Lower lobe of right lung (tissue), 2 donors: Measurements from ENCODE around the gene MEGF11. TPM values are rescaled to one million over a fixed set of nuclear protein-coding genes. Genes with fewer than 3 reads are reported as not detected.
A peak's percentile ranks its signal among the peaks of the same experiment; 100 is the strongest.

Experiments used
- ATAC-seq, 2 donors: fragments of 200-7000 bp; cut with Tn5 transposase; one replicate each; pipeline ENCODE4 v1.9.1; 2020 to 2022; ENCODE audit warnings: mild to moderate bottlenecking in 2 of 2, moderate library complexity in 2 of 2
- DNase-seq: peaks from one replicate; pipeline ENCODE4 v3.0.0-alpha.2; 2020
- H3K27ac ChIP-seq: fragments of 200-600 bp; one replicate; pipeline ENCODE4 v1.8.0; 2022
- H3K27me3 ChIP-seq: fragments of 200-600 bp; one replicate; pipeline ENCODE4 v1.8.0; 2022; ENCODE audit warnings: low read depth
- H3K36me3 ChIP-seq: fragments of 200-600 bp; one replicate; pipeline ENCODE4 v1.8.0; 2022; ENCODE audit warnings: mild to moderate bottlenecking
- H3K4me1 ChIP-seq: fragments of 200-600 bp; one replicate; pipeline ENCODE4 v1.8.0; 2022
- H3K4me3 ChIP-seq: fragments of 200-600 bp; one replicate; pipeline ENCODE4 v1.8.0; 2022; ENCODE audit warnings: mild to moderate bottlenecking
- H3K9me3 ChIP-seq: fragments of 200-600 bp; one replicate; pipeline ENCODE4 v1.8.0; 2022
- CTCF ChIP-seq: fragments of 200-600 bp; IDR thresholded peaks from one replicate; pipeline ENCODE4 v1.8.0; 2022; ENCODE audit warnings: antibody characterized with exemption, mild to moderate bottlenecking
- intact Hi-C: fragments of 100-400 bp; cut with DNase I; formaldehyde crosslinking; loops from one replicate; pipeline ENCODE4 v1.11.0; 2022
- total RNA-seq: library from RNA; stranded (reverse); fragmentation: NEBNext Ultra II Directional; extraction: Animal tissue kit (Norgen Biotek cat#: 25700); gene quantifications from one replicate; pipeline ENCODE4 v1.2.1, GENCODE V29; 2021
- donor health status: DM: no; HTN: yes; CAD: no; lungs with severe emphysema.

MEGF11 gene
- total RNA-seq, 1 donor from 2014 or later = not detected

GRCh38 chr15:66109826-66110225 lies 143.7 kb downstream of the MEGF11 start:
- Histone ChIP-seq H3K4me3 (no peak overlapping the region), H3K4me1 (no peaks in the 10 kb centered on the region), H3K27ac (no peak overlapping the region), H3K9me3 (no peaks in the 10 kb centered on the region), H3K27me3 (peaks cover 13% of the 10 kb centered on the region), H3K36me3 (no peaks in the 10 kb centered on the region)
- no peak for TF ChIP-seq CTCF
- DNase-seq = no peak
- intact Hi-C loops = no loop called here
- no peak for ATAC-seq

GRCh38 chr15:66108483-66109265 lies 144.9 kb downstream of the MEGF11 start:
- H3K4me1 ChIP-seq = no peaks in the 10 kb centered on the region

GRCh38 chr15:66107070-66107469 lies 146.5 kb downstream of the MEGF11 start:
- no peak overlapping the region for H3K4me3 ChIP-seq
- TF ChIP-seq CTCF = no peak
- intact Hi-C loops = no loop called here
- no peaks in the 10 kb centered on the region for H3K4me1 ChIP-seq
- H3K9me3 ChIP-seq = no peaks in the 10 kb centered on the region
- peak in 1 of 2 donors; percentile 26 for ATAC-seq
- no peak overlapping the region for H3K27ac ChIP-seq
- peaks cover 18% of the 10 kb centered on the region for H3K27me3 ChIP-seq
- no peak for DNase-seq
- no peaks in the 10 kb centered on the region for H3K36me3 ChIP-seq

More at GRCh38 chr15:66108483-66109265, 144.9 kb downstream of the MEGF11 start:
- no peaks in the 10 kb centered on the region for H3K9me3 ChIP-seq
- no peak overlapping the region for H3K4me3 ChIP-seq
- no peaks in the 10 kb centered on the region for H3K36me3 ChIP-seq
- intact Hi-C loops = no loop called here
- no peak overlapping the region for H3K27ac ChIP-seq
- ATAC-seq (no peak), DNase-seq (no peak)
- no peak for TF ChIP-seq CTCF
- peaks cover 13% of the 10 kb centered on the region for H3K27me3 ChIP-seq

- ATAC-seq (no peak), DNase-seq (no peak)
- no peaks in the 10 kb centered on the region for H3K36me3 ChIP-seq
- no peak overlapping the region for H3K4me3 ChIP-seq
- intact Hi-C loops = no loop called here
- H3K27me3 ChIP-seq = peaks cover 18% of the 10 kb centered on the region
- no peaks in the 10 kb centered on the region for H3K9me3 ChIP-seq
- no peak for TF ChIP-seq CTCF
- no peak overlapping the region for H3K27ac ChIP-seq
- no peaks in the 10 kb centered on the region for H3K4me1 ChIP-seq
Measured at GRCh38 chr15:66105286-66106265, 148.0 kb downstream of the MEGF11 start.

GRCh38 chr15:66103293-66103590 lies 150.3 kb downstream of the MEGF11 start:
- no peak overlapping the region for H3K4me3 ChIP-seq
- ATAC-seq (no peak), DNase-seq (no peak)
- no peaks in the 10 kb centered on the region for H3K36me3 ChIP-seq
- intact Hi-C loops = no loop called here
- no peaks in the 10 kb centered on the region for H3K9me3 ChIP-seq
- no peak for TF ChIP-seq CTCF
- H3K4me1 ChIP-seq = no peaks in the 10 kb centered on the region
- H3K27ac ChIP-seq = no peak overlapping the region
- peaks cover 18% of the 10 kb centered on the region for H3K27me3 ChIP-seq
